ENCODE data around the gene CCDC144A. TPM values are rescaled to one million over a fixed set of nuclear protein-coding genes. Genes with fewer than 3 reads are reported as not detected.
"Not testable (repeated sequence)": the region's sequence is repeated elsewhere in the genome, so short reads cannot be mapped to it uniquely, and the experiment has no call there.

The CCDC144A gene
- total RNA-seq, 1 donor from 2014 or later = 1.2 TPM

GRCh38 chr17:16814439-16814838 lies 124.4 kb downstream of the CCDC144A start:
- Histone ChIP-seq H2AFZ (ENCODE audit: low read depth, low read length) (no peak overlapping the region), H3K4me1 (ENCODE audit: insufficient read depth, low read length) (no peaks in the 10 kb centered on the region), H3K27ac (ENCODE audit: low read depth, low read length) (no peak overlapping the region), H3K4me3 (ENCODE audit: insufficient read depth, low read depth, low read length) (no peak overlapping the region), H3K27me3 (ENCODE audit: insufficient read depth, low read length) (no peaks in the 10 kb centered on the region), H3K4me2 (ENCODE audit: low read length) (no peak overlapping the region), H3K36me3 (ENCODE audit: insufficient read depth, low read length) (no peaks in the 10 kb centered on the region), H4K20me1 (ENCODE audit: insufficient read depth, low read length) (no peaks in the 10 kb centered on the region), H3K9me3 (ENCODE audit: insufficient read depth, low read depth, low read length) (peaks cover 4% of the 10 kb centered on the region), H3K9ac (ENCODE audit: low read length) (no peak overlapping the region), H3K79me2 (ENCODE audit: insufficient read depth, low read length) (no peaks in the 10 kb centered on the region)
- TF ChIP-seq EZH2 (IDR thresholded peaks at IDR 0.05; ENCODE audit: insufficient read depth, low read length) = no peak
- TF ChIP-seq, protein P1, sequence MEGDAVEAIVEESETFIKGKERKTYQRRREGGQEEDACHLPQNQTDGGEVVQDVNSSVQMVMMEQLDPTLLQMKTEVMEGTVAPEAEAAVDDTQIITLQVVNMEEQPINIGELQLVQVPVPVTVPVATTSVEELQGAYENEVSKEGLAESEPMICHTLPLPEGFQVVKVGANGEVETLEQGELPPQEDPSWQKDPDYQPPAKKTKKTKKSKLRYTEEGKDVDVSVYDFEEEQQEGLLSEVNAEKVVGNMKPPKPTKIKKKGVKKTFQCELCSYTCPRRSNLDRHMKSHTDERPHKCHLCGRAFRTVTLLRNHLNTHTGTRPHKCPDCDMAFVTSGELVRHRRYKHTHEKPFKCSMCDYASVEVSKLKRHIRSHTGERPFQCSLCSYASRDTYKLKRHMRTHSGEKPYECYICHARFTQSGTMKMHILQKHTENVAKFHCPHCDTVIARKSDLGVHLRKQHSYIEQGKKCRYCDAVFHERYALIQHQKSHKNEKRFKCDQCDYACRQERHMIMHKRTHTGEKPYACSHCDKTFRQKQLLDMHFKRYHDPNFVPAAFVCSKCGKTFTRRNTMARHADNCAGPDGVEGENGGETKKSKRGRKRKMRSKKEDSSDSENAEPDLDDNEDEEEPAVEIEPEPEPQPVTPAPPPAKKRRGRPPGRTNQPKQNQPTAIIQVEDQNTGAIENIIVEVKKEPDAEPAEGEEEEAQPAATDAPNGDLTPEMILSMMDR (IDR thresholded peaks at IDR 0.05; ENCODE audit: insufficient read depth, low read depth, low read length) = no peak
- Mint-ChIP-seq H3K27ac (ENCODE audit: unreplicated experiment) (no peak overlapping the region), H3K9me3 (ENCODE audit: unreplicated experiment) (peaks cover 3% of the 10 kb centered on the region), H3K36me3 (ENCODE audit: low read depth, unreplicated experiment) (no peaks in the 10 kb centered on the region), H3K4me3 (ENCODE audit: unreplicated experiment) (no peak overlapping the region), H3K4me1 (ENCODE audit: low read depth, unreplicated experiment) (no peaks in the 10 kb centered on the region), H3K27me3 (ENCODE audit: low read depth, unreplicated experiment) (peaks cover 21% of the 10 kb centered on the region)
- DNase-seq (ENCODE audit: low read depth) = no peak
- FAIRE-seq = no peak

- Mint-ChIP-seq H3K4me3 (ENCODE audit: unreplicated experiment) (no peak overlapping the region), H3K27me3 (ENCODE audit: low read depth, unreplicated experiment) (peaks cover 32% of the 10 kb centered on the region), H3K36me3 (ENCODE audit: low read depth, unreplicated experiment) (no peaks in the 10 kb centered on the region), H3K27ac (ENCODE audit: unreplicated experiment) (no peak overlapping the region), H3K4me1 (ENCODE audit: low read depth, unreplicated experiment) (no peaks in the 10 kb centered on the region), H3K9me3 (ENCODE audit: unreplicated experiment) (peaks cover 3% of the 10 kb centered on the region)
- Histone ChIP-seq H4K20me1 (ENCODE audit: insufficient read depth, low read length) (no peaks in the 10 kb centered on the region), H3K36me3 (ENCODE audit: insufficient read depth, low read length) (no peaks in the 10 kb centered on the region), H3K9me3 (ENCODE audit: insufficient read depth, low read depth, low read length) (peaks cover 4% of the 10 kb centered on the region), H3K27me3 (ENCODE audit: insufficient read depth, low read length) (no peaks in the 10 kb centered on the region), H2AFZ (ENCODE audit: low read depth, low read length) (no peak overlapping the region), H3K9ac (ENCODE audit: low read length) (no peak overlapping the region), H3K4me1 (ENCODE audit: insufficient read depth, low read length) (no peaks in the 10 kb centered on the region), H3K4me2 (ENCODE audit: low read length) (no peak overlapping the region), H3K27ac (ENCODE audit: low read depth, low read length) (no peak overlapping the region), H3K79me2 (ENCODE audit: insufficient read depth, low read length) (no peaks in the 10 kb centered on the region), H3K4me3 (ENCODE audit: insufficient read depth, low read depth, low read length) (no peak overlapping the region)
- FAIRE-seq (no peak), DNase-seq (ENCODE audit: low read depth) (no peak)
- TF ChIP-seq, protein P1 (IDR thresholded peaks at IDR 0.05; ENCODE audit: insufficient read depth, low read depth, low read length) = no peak
- no peak for TF ChIP-seq EZH2 (IDR thresholded peaks at IDR 0.05; ENCODE audit: insufficient read depth, low read length)
Measured at GRCh38 chr17:16817201-16817600, 127.2 kb downstream of the CCDC144A start.

DNA sequence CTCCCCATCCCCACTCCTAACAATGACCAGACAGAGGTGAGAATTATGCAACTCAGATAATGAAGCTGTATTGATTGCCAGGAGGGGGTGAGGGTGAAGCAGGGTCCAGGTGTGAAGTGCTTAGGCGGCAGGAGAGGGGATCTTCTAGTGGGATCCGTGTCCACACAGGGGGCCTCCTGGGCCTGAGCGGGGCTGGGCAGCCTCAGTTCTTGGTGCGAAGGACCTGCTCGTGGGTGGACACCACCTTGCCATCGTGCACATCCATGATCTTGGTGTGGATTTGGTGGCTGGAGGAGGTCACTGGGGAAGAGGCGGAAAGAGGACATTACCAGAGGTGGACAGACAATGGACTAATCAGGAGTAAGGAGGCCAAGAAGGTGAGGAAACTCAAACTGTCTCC lies 127.9 kb downstream of the CCDC144A start:
- not testable (repeated sequence) for H3K4me1 Mint-ChIP-seq (ENCODE audit: low read depth, unreplicated experiment); H3K4me3 Mint-ChIP-seq (ENCODE audit: unreplicated experiment); H3K36me3 ChIP-seq (ENCODE audit: insufficient read depth, low read length); H3K36me3 Mint-ChIP-seq (ENCODE audit: low read depth, unreplicated experiment); H3K4me2 ChIP-seq (ENCODE audit: low read length); H3K79me2 ChIP-seq (ENCODE audit: insufficient read depth, low read length); H3K27ac Mint-ChIP-seq (ENCODE audit: unreplicated experiment); H3K9me3 Mint-ChIP-seq (ENCODE audit: unreplicated experiment); H3K4me3 ChIP-seq (ENCODE audit: insufficient read depth, low read depth, low read length); H3K9ac ChIP-seq (ENCODE audit: low read length); DNase-seq (ENCODE audit: low read depth); H3K27ac ChIP-seq (ENCODE audit: low read depth, low read length); H3K27me3 ChIP-seq (ENCODE audit: insufficient read depth, low read length); H3K9me3 ChIP-seq (ENCODE audit: insufficient read depth, low read depth, low read length); H3K4me1 ChIP-seq (ENCODE audit: insufficient read depth, low read length); H4K20me1 ChIP-seq (ENCODE audit: insufficient read depth, low read length); H2AFZ ChIP-seq (ENCODE audit: low read depth, low read length); FAIRE-seq
- H3K27me3 Mint-ChIP-seq (ENCODE audit: low read depth, unreplicated experiment) = peaks cover 30% of the 10 kb centered on the region

Data from astrocyte (in vitro differentiated cells and primary cell).